HEK293 (cell line): ENCODE measurements around the gene MTRFR.

Experiments
- GLI4 ChIP-seq: fragments of 450-650 bp; formaldehyde crosslinking; IDR thresholded peaks from 2 replicates; pipeline ENCODE4 v1.5.1; 2016; ENCODE audit warnings: missing biosample characterization, missing genetic modification characterization
- GLIS1 ChIP-seq: fragments of 450-650 bp; formaldehyde crosslinking; IDR thresholded peaks from 2 replicates; pipeline ENCODE4 v1.5.1; 2016; ENCODE audit warnings: missing biosample characterization, missing genetic modification characterization
- IKZF3 ChIP-seq: fragments of 450-650 bp; IDR thresholded peaks from 2 replicates; pipeline ENCODE4 v1.5.0; 2018; ENCODE audit warnings: missing biosample characterization, mild to moderate bottlenecking, missing genetic modification characterization, moderate library complexity
- OVOL3 ChIP-seq: fragments of 450-650 bp; formaldehyde crosslinking; IDR thresholded peaks from 2 replicates; pipeline ENCODE4 v1.5.1; 2016; ENCODE audit warnings: missing biosample characterization, missing genetic modification characterization
- SETDB1 ChIP-seq: IDR thresholded peaks from one replicate; pipeline ENCODE4 v1.6.1; 2017; ENCODE audit warnings: mild to moderate bottlenecking, low read length, moderate library complexity, mixed read lengths; ENCODE audit not compliant: insufficient read length
- SP3 ChIP-seq: fragments of 450-650 bp; formaldehyde crosslinking; IDR thresholded peaks from 2 replicates; pipeline ENCODE4 v1.5.1; 2016; ENCODE audit warnings: missing biosample characterization, missing genetic modification characterization
- ZBTB17 ChIP-seq: fragments of 450-650 bp; formaldehyde crosslinking; IDR thresholded peaks from 2 replicates; pipeline ENCODE4 v1.5.1; 2016; ENCODE audit warnings: missing biosample characterization, missing genetic modification characterization
- ZFHX2 ChIP-seq: fragments of 450-650 bp; formaldehyde crosslinking; conservative IDR thresholded peaks from 2 replicates; pipeline ENCODE4 v1.5.1; 2016; ENCODE audit warnings: missing biosample characterization, missing genetic modification characterization
- ZFP3 ChIP-seq: fragments of 450-650 bp; formaldehyde crosslinking; IDR thresholded peaks from 2 replicates; pipeline ENCODE4 v1.5.1; 2016; ENCODE audit warnings: low read depth, missing biosample characterization, missing genetic modification characterization
- ZNF174 ChIP-seq: fragments of 450-650 bp; formaldehyde crosslinking; IDR thresholded peaks from 2 replicates; pipeline ENCODE4 v1.5.0; 2017; ENCODE audit warnings: missing biosample characterization, mild to moderate bottlenecking, missing genetic modification characterization
- ZNF184 ChIP-seq: fragments of 450-650 bp; IDR thresholded peaks from 2 replicates; pipeline ENCODE4 v1.5.1; 2018; ENCODE audit warnings: missing biosample characterization, mild to moderate bottlenecking, missing genetic modification characterization
- ZNF211 ChIP-seq: fragments of 450-650 bp; formaldehyde crosslinking; IDR thresholded peaks from 2 replicates; pipeline ENCODE4 v1.5.1; 2016; ENCODE audit warnings: low read depth, missing biosample characterization, missing genetic modification characterization
- ZNF341 ChIP-seq: fragments of 450-650 bp; formaldehyde crosslinking; IDR thresholded peaks from 2 replicates; pipeline ENCODE4; 2016; ENCODE audit warnings: low read depth, missing biosample characterization, missing genetic modification characterization
- ZNF514 ChIP-seq: fragments of 450-650 bp; formaldehyde crosslinking; IDR thresholded peaks from 2 replicates; pipeline ENCODE4 v1.5.1; 2016; ENCODE audit warnings: missing biosample characterization, missing genetic modification characterization
- ZNF521 ChIP-seq: fragments of 450-650 bp; formaldehyde crosslinking; IDR thresholded peaks from 2 replicates; pipeline ENCODE4 v1.5.1; 2017; ENCODE audit warnings: missing biosample characterization, mild to moderate bottlenecking, missing genetic modification characterization
- ZNF549 ChIP-seq: fragments of 450-650 bp; IDR thresholded peaks from 2 replicates; pipeline ENCODE4 v1.5.1; 2018; ENCODE audit warnings: missing biosample characterization, missing genetic modification characterization, mild to moderate bottlenecking, inconsistent platforms, moderate library complexity
- ZNF561 ChIP-seq: fragments of 450-650 bp; IDR thresholded peaks from 2 replicates; pipeline ENCODE4 v1.5.1; 2018; ENCODE audit warnings: missing biosample characterization, missing genetic modification characterization, borderline replicate concordance
- ZNF785 ChIP-seq: fragments of 450-650 bp; formaldehyde crosslinking; IDR thresholded peaks from 2 replicates; pipeline ENCODE4 v1.5.1; 2016; ENCODE audit warnings: missing biosample characterization, missing genetic modification characterization
- TF ChIP-seq, protein P1 (sequence below): fragments of 450-650 bp; formaldehyde crosslinking; IDR thresholded peaks from 2 replicates; pipeline ENCODE4 v1.5.1; 2016; ENCODE audit warnings: missing biosample characterization, missing genetic modification characterization
- TF ChIP-seq, protein P2 (sequence below): fragments of 450-650 bp; formaldehyde crosslinking; IDR thresholded peaks from 2 replicates; pipeline ENCODE4 v1.5.1; 2016; ENCODE audit warnings: missing biosample characterization, missing genetic modification characterization
- TF ChIP-seq, protein P3 (sequence below): fragments of 450-650 bp; formaldehyde crosslinking; IDR thresholded peaks from 2 replicates; pipeline ENCODE4 v1.5.1; 2016; ENCODE audit warnings: missing biosample characterization, missing genetic modification characterization
- TF ChIP-seq, protein P4 (sequence below): fragments of 450-650 bp; formaldehyde crosslinking; IDR thresholded peaks from 2 replicates; pipeline ENCODE4 v1.5.1; 2017; ENCODE audit warnings: missing biosample characterization, missing genetic modification characterization
- TF ChIP-seq, protein P5 (sequence below): fragments of 450-650 bp; IDR thresholded peaks from 2 replicates; pipeline ENCODE4 v1.5.1; 2018; ENCODE audit warnings: missing biosample characterization, mild to moderate bottlenecking, missing genetic modification characterization
- TF ChIP-seq, protein P6 (sequence below): fragments of 450-650 bp; formaldehyde crosslinking; IDR thresholded peaks from 2 replicates; pipeline ENCODE4 v1.5.1; 2016; ENCODE audit warnings: missing biosample characterization, missing genetic modification characterization
- TF ChIP-seq, protein P7 (sequence below): fragments of 450-650 bp; formaldehyde crosslinking; IDR thresholded peaks from 2 replicates; pipeline ENCODE4 v1.5.1; 2017; ENCODE audit warnings: missing biosample characterization, missing genetic modification characterization

The MTRFR gene

DNA sequence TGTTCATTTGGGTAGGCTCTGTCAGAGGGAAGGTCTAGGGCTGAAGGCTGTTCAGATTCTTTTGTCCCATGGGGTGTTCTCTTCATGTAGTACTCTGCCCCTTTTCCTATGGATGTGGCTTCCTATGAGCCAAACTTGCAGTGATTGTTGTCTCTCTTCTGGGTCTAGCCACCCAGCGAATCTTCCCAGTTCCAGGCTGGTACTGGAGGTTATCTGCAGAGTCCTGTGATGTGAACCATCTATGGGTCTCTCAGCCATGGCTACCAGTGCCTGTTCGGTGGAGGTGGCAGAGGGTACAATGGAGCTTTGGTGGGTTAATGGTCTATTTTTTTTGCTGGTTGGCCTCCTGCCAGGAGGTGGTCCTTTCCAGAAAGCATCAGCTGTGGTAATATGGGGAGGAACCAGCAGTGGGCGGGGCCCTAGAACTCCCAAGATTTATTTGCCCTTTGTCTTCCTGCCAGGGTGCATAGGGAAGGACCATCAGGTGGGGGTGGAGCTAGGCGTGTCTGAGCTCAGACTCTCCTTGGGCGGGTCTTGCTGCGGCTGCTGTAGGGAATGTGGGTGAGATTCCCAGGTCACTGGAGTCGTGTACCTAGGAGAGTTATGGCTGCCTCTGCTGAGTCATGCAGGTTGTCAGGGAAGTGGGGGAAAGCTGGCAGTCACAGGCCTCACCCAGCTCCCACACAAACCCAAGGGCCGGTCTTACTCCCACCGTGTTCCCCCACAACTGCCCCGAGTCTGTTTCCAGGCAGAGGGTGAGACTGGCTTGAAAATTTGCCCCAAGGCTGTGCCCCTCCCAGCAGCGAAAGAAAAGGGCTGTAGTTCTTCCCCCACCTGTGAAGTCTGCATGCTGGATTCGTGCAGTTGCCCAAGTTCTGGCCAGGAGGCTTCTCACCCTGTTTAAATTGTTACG lies 17.5 kb downstream of the MTRFR start (continued):
- TF ChIP-seq, protein P1, sequence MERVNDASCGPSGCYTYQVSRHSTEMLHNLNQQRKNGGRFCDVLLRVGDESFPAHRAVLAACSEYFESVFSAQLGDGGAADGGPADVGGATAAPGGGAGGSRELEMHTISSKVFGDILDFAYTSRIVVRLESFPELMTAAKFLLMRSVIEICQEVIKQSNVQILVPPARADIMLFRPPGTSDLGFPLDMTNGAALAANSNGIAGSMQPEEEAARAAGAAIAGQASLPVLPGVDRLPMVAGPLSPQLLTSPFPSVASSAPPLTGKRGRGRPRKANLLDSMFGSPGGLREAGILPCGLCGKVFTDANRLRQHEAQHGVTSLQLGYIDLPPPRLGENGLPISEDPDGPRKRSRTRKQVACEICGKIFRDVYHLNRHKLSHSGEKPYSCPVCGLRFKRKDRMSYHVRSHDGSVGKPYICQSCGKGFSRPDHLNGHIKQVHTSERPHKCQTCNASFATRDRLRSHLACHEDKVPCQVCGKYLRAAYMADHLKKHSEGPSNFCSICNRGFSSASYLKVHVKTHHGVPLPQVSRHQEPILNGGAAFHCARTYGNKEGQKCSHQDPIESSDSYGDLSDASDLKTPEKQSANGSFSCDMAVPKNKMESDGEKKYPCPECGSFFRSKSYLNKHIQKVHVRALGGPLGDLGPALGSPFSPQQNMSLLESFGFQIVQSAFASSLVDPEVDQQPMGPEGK (tag by site-specific recombination), result 0 out of 2 replicates have a peak, but pooled peaks have one; percentile 40
- TF ChIP-seq ZFP3 (no peak), ZNF785 (tag by site-specific recombination) (no peak), SP3 (peak; percentile 35), OVOL3 (tag by site-specific recombination) (no peak), SETDB1 (no peak), ZNF514 (tag by site-specific recombination) (no peak), GLIS1 (tag by site-specific recombination) (0 out of 2 replicates have a peak, but pooled peaks have one; percentile 9), ZNF561 (tag by site-specific recombination) (peak; percentile 70; the same call in 1 of the 2 replicates), ZNF549 (tag by site-specific recombination) (no peak), GLI4 (no peak), ZFHX2 (tag by site-specific recombination) (peak; percentile 87), ZNF521 (tag by site-specific recombination) (no peak), ZNF341 (tag by site-specific recombination) (no peak), ZNF184 (tag by site-specific recombination) (no peak), ZNF211 (no peak), ZNF174 (tag by site-specific recombination) (no peak), IKZF3 (tag by site-specific recombination) (peak; percentile 63; the same call in 1 of the 2 replicates), ZBTB17 (tag by site-specific recombination) (0 out of 2 replicates have a peak, but pooled peaks have one; percentile 26)
- TF ChIP-seq, protein P2, sequence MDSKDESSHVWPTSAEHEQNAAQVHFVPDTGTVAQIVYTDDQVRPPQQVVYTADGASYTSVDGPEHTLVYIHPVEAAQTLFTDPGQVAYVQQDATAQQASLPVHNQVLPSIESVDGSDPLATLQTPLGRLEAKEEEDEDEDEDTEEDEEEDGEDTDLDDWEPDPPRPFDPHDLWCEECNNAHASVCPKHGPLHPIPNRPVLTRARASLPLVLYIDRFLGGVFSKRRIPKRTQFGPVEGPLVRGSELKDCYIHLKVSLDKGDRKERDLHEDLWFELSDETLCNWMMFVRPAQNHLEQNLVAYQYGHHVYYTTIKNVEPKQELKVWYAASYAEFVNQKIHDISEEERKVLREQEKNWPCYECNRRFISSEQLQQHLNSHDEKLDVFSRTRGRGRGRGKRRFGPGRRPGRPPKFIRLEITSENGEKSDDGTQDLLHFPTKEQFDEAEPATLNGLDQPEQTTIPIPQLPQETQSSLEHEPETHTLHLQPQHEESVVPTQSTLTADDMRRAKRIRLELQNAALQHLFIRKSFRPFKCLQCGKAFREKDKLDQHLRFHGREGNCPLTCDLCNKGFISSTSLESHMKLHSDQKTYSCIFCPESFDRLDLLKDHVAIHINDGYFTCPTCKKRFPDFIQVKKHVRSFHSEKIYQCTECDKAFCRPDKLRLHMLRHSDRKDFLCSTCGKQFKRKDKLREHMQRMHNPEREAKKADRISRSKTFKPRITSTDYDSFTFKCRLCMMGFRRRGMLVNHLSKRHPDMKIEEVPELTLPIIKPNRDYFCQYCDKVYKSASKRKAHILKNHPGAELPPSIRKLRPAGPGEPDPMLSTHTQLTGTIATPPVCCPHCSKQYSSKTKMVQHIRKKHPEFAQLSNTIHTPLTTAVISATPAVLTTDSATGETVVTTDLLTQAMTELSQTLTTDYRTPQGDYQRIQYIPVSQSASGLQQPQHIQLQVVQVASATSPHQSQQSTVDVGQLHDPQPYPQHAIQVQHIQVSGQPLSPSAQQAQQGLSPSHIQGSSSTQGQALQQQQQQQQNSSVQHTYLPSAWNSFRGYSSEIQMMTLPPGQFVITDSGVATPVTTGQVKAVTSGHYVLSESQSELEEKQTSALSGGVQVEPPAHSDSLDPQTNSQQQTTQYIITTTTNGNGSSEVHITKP (tag by site-specific recombination), result peak; percentile 88
- TF ChIP-seq, protein P3, sequence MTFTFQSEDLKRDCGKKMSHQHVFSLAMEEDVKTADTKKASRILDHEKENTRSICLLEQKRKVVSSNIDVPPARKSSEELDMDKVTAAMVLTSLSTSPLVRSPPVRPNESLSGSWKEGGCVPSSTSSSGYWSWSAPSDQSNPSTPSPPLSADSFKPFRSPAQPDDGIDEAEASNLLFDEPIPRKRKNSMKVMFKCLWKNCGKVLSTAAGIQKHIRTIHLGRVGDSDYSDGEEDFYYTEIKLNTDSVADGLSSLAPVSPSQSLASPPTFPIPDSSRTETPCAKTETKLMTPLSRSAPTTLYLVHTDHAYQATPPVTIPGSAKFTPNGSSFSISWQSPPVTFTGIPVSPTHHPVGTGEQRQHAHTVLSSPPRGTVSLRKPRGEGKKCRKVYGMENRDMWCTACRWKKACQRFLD (tag by site-specific recombination), result no peak
- TF ChIP-seq, protein P4, sequence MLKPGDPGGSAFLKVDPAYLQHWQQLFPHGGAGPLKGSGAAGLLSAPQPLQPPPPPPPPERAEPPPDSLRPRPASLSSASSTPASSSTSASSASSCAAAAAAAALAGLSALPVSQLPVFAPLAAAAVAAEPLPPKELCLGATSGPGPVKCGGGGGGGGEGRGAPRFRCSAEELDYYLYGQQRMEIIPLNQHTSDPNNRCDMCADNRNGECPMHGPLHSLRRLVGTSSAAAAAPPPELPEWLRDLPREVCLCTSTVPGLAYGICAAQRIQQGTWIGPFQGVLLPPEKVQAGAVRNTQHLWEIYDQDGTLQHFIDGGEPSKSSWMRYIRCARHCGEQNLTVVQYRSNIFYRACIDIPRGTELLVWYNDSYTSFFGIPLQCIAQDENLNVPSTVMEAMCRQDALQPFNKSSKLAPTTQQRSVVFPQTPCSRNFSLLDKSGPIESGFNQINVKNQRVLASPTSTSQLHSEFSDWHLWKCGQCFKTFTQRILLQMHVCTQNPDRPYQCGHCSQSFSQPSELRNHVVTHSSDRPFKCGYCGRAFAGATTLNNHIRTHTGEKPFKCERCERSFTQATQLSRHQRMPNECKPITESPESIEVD, result no peak
- TF ChIP-seq, protein P5, sequence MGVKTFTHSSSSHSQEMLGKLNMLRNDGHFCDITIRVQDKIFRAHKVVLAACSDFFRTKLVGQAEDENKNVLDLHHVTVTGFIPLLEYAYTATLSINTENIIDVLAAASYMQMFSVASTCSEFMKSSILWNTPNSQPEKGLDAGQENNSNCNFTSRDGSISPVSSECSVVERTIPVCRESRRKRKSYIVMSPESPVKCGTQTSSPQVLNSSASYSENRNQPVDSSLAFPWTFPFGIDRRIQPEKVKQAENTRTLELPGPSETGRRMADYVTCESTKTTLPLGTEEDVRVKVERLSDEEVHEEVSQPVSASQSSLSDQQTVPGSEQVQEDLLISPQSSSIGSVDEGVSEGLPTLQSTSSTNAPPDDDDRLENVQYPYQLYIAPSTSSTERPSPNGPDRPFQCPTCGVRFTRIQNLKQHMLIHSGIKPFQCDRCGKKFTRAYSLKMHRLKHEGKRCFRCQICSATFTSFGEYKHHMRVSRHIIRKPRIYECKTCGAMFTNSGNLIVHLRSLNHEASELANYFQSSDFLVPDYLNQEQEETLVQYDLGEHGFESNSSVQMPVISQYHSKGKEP (tag by site-specific recombination), result no peak
- TF ChIP-seq, protein P6, sequence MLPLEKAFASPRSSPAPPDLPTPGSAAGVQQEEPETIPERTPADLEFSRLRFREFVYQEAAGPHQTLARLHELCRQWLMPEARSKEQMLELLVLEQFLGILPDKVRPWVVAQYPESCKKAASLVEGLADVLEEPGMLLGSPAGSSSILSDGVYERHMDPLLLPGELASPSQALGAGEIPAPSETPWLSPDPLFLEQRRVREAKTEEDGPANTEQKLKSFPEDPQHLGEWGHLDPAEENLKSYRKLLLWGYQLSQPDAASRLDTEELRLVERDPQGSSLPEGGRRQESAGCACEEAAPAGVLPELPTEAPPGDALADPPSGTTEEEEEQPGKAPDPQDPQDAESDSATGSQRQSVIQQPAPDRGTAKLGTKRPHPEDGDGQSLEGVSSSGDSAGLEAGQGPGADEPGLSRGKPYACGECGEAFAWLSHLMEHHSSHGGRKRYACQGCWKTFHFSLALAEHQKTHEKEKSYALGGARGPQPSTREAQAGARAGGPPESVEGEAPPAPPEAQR (tag by site-specific recombination), result no peak
- TF ChIP-seq, protein P7, sequence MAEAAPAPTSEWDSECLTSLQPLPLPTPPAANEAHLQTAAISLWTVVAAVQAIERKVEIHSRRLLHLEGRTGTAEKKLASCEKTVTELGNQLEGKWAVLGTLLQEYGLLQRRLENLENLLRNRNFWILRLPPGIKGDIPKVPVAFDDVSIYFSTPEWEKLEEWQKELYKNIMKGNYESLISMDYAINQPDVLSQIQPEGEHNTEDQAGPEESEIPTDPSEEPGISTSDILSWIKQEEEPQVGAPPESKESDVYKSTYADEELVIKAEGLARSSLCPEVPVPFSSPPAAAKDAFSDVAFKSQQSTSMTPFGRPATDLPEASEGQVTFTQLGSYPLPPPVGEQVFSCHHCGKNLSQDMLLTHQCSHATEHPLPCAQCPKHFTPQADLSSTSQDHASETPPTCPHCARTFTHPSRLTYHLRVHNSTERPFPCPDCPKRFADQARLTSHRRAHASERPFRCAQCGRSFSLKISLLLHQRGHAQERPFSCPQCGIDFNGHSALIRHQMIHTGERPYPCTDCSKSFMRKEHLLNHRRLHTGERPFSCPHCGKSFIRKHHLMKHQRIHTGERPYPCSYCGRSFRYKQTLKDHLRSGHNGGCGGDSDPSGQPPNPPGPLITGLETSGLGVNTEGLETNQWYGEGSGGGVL (tag by site-specific recombination), result peak; percentile 99
